Measurements from ENCODE around the gene CCDC194. TPM values are rescaled to one million over a fixed set of nuclear protein-coding genes. Genes with fewer than 3 reads are reported as not detected.

The CCDC194 gene
- total and polyA plus RNA-seq, 2 donors, result 0.28 to 0.55 TPM

DNA sequence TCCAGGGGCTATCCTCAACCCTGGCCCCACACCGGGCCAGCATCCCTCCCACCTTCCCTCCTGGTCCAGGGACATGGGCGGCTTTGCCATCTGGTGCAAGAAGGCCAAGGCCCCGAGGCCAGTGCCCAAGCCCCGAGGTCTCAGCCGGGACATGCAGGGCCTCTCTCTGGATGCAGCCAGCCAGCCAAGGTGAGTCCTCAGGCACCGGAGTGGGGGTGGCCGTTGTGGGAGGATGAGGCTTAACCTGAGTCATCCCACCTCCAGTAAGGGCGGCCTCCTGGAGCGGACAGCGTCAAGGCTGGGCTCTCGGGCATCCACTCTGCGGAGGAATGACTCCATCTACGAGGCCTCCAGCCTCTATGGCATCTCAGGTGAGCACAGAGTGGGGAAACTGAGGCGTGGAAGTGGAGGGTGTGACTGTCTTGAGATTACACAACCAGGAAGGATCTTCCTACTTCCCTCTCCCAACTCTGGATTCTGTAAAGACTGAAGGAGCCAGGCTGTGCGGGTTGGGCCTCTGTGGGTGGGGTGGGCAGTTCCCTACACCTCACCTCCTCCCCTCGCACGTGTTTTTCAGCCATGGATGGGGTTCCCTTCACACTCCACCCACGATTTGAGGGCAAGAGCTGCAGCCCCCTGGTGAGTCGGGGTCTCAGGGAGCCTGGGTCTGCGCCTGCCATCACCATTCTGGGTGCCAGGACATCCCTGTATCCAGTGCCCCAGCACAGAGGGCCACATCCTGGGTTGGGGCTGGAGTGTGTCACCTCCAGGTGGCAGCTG lies 29.6 kb upstream of the CCDC194 start:
- Histone ChIP-seq H3K4me3 (ENCODE audit: low read length in 2 of 2) (no peak overlapping the region), H3K9me3 (ENCODE audit: control insufficient read depth in 2 of 2, insufficient read depth in 1 of 2, low read length in 1 of 2) (peaks cover 0 to 5% of the 10 kb centered on the region in 2 donors), H3K36me3 (ENCODE audit: control insufficient read depth in 2 of 2, insufficient read depth in 2 of 2, low read length in 1 of 2) (peaks cover 9 to 11% of the 10 kb centered on the region in 2 donors), H3K27me3 (ENCODE audit: control insufficient read depth in 2 of 2, insufficient read depth in 1 of 2, low read length in 1 of 2) (no peaks in the 10 kb centered on the region), H3K27ac (ENCODE audit: low read depth in 1 of 2, low read length in 1 of 2) (no peak overlapping the region), H3K4me1 (ENCODE audit: control insufficient read depth in 2 of 2, insufficient read depth in 2 of 2, low read length in 2 of 2) (peaks cover 14 to 24% of the 10 kb centered on the region in 2 donors)
- DNase-seq (ENCODE audit: low read depth in 6 of 9, low spot score in 9 of 9), result no peak
- 98% methylated on average over 20 of the region's 20 CpGs for WGBS

DNA sequence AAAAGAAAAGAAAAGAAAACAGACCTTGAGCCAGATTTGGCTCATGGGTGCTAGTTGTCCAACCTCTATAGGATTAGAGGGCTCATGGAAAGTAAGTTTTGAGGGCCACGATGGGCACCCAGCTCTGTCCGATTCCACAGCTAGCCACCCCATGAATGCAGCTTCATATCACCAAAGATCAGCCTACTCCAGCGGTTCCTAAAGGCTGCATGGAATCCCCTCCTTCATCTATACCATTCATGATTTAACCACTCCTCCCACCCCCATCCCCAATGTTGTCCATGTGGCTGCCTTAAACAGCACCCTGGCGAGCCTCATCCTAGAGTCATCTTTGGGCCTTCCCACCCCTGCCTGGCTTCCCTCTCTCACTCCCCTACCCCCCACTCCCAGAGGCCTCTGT lies 27.9 kb upstream of the CCDC194 start:
- Histone ChIP-seq H3K9me3 (ENCODE audit: control insufficient read depth in 2 of 2, insufficient read depth in 1 of 2, low read length in 1 of 2) (peaks cover 0 to 5% of the 10 kb centered on the region in 2 donors), H3K27ac (ENCODE audit: low read depth in 1 of 2, low read length in 1 of 2) (no peak overlapping the region), H3K36me3 (ENCODE audit: control insufficient read depth in 2 of 2, insufficient read depth in 2 of 2, low read length in 1 of 2) (peaks cover 9 to 11% of the 10 kb centered on the region in 2 donors), H3K27me3 (ENCODE audit: control insufficient read depth in 2 of 2, insufficient read depth in 1 of 2, low read length in 1 of 2) (no peaks in the 10 kb centered on the region), H3K4me3 (ENCODE audit: low read length in 2 of 2) (no peak overlapping the region), H3K4me1 (ENCODE audit: control insufficient read depth in 2 of 2, insufficient read depth in 2 of 2, low read length in 2 of 2) (peaks cover 14 to 24% of the 10 kb centered on the region in 2 donors)
- no peak for DNase-seq (ENCODE audit: low read depth in 6 of 9, low spot score in 9 of 9)
- 97% methylated on average over 4 of the region's 4 CpGs for WGBS

DNA sequence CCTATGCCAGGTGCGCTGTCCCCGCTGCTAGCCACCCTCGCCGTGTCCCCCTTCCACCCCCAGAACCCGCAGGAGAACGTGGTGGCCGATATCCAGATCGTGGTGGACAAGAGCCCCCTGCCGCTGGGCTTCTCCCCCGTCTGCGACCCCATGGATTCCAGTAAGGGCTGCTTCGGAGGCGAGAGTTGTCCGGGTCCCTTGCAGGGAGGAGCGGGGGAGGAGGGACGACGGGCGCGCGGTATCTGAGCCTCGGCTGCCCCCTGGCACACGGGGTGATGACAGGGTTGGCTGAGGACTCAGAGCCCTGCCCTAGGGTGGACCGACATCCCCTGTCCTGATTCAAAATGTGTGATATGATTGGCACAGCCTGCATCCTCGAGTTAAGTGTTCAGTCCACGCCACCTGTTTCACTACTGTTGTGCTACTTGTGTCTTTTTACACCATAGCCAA lies 26.5 kb upstream of the CCDC194 start:
- WGBS, result 5% methylated on average over 25 of the region's 25 CpGs
- peak overlapping the region; percentile 68 to 86 for H3K4me3 ChIP-seq (ENCODE audit: low read length in 2 of 2)
- H3K36me3 ChIP-seq (ENCODE audit: control insufficient read depth in 2 of 2, insufficient read depth in 2 of 2, low read length in 1 of 2), result peaks cover 9 to 11% of the 10 kb centered on the region in 2 donors
- peaks cover 14 to 24% of the 10 kb centered on the region in 2 donors for H3K4me1 ChIP-seq (ENCODE audit: control insufficient read depth in 2 of 2, insufficient read depth in 2 of 2, low read length in 2 of 2)
- H3K9me3 ChIP-seq (ENCODE audit: control insufficient read depth in 2 of 2, insufficient read depth in 1 of 2, low read length in 1 of 2), result peaks cover 0 to 5% of the 10 kb centered on the region in 2 donors
- H3K27me3 ChIP-seq (ENCODE audit: control insufficient read depth in 2 of 2, insufficient read depth in 1 of 2, low read length in 1 of 2), result no peaks in the 10 kb centered on the region
- DNase-seq (ENCODE audit: low read depth in 6 of 9, low spot score in 9 of 9), result peak in 1 of 9 donors; percentile 36
- H3K27ac ChIP-seq (ENCODE audit: low read depth in 1 of 2, low read length in 1 of 2), result peak overlapping the region in 1 of 2 donors; percentile 25

- H3K36me3 ChIP-seq (ENCODE audit: control insufficient read depth in 2 of 2, insufficient read depth in 2 of 2, low read length in 1 of 2), result peaks cover 9 to 11% of the 10 kb centered on the region in 2 donors
- H3K4me3 ChIP-seq (ENCODE audit: low read length in 2 of 2), result peak within 1 kb of the TSS; percentile 68 to 86
- peak within 1 kb of the TSS; percentile 78 to 87 for H3K27ac ChIP-seq (ENCODE audit: low read depth in 1 of 2, low read length in 1 of 2)
- H3K4me1 ChIP-seq (ENCODE audit: control insufficient read depth in 2 of 2, insufficient read depth in 2 of 2, low read length in 2 of 2), result peaks cover 14 to 21% of the 10 kb centered on the region in 2 donors
- under 1% methylated on average over 85 of the region's 85 CpGs for WGBS
- H3K9me3 ChIP-seq (ENCODE audit: control insufficient read depth in 2 of 2, insufficient read depth in 1 of 2, low read length in 1 of 2), result peaks cover 0 to 5% of the 10 kb centered on the region in 2 donors
- DNase-seq (ENCODE audit: low read depth in 6 of 9, low spot score in 9 of 9), result peak; percentile 96 to 100 (median 99)
- H3K27me3 ChIP-seq (ENCODE audit: control insufficient read depth in 2 of 2, insufficient read depth in 1 of 2, low read length in 1 of 2), result no peaks in the 10 kb centered on the region
Measured at GRCh38 chr19:17419621-17420474, 25.9 kb upstream of the CCDC194 start, which contains the start of gene MVB12A. Gene MVB12A, plus strand, starts transcription at chr19:17420047. Its CDS starts 89 bp downstream, at chr19:17420136.

DNA sequence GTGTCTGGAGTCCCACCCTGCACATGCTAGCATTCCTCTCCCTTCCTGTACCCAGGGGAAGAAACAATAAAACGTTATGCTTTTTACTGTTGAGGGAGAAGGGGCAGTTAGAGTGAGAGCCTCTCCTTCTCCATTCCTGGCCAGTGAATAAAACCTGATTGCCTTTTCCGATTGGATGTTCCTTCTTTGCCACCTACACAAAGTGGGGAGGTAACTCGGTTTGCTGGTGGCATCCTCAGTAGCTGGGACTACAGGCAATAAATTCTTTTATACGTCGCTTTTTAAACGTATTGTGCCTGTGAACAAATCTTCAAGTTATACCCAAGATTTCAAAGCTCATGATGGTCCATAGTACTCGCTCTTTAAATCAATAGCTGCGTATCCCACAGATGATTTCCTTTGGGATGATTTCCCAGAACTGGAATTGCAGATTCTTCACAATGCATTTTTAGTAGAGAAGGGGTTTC lies 25.2 kb upstream of the CCDC194 start:
- WGBS, result 32% methylated on average over 8 of the region's 8 CpGs
- Histone ChIP-seq H3K4me3 (ENCODE audit: low read length in 2 of 2) (peak overlapping the region; percentile 68 to 86), H3K9me3 (ENCODE audit: control insufficient read depth in 2 of 2, insufficient read depth in 1 of 2, low read length in 1 of 2) (peaks cover 0 to 5% of the 10 kb centered on the region in 2 donors), H3K27ac (ENCODE audit: low read depth in 1 of 2, low read length in 1 of 2) (peak overlapping the region; percentile 78 to 87), H3K4me1 (ENCODE audit: control insufficient read depth in 2 of 2, insufficient read depth in 2 of 2, low read length in 2 of 2) (peaks cover 10 to 15% of the 10 kb centered on the region in 2 donors), H3K36me3 (ENCODE audit: control insufficient read depth in 2 of 2, insufficient read depth in 2 of 2, low read length in 1 of 2) (peaks cover 9 to 15% of the 10 kb centered on the region in 2 donors), H3K27me3 (ENCODE audit: control insufficient read depth in 2 of 2, insufficient read depth in 1 of 2, low read length in 1 of 2) (no peaks in the 10 kb centered on the region)
- DNase-seq (ENCODE audit: low read depth in 6 of 9, low spot score in 9 of 9), result peak in 1 of 9 donors; percentile 8

- Histone ChIP-seq H3K27ac (ENCODE audit: low read depth in 1 of 2, low read length in 1 of 2) (no peak overlapping the region), H3K9me3 (ENCODE audit: control insufficient read depth in 2 of 2, insufficient read depth in 1 of 2, low read length in 1 of 2) (peaks cover 0 to 5% of the 10 kb centered on the region in 2 donors), H3K4me3 (ENCODE audit: low read length in 2 of 2) (no peak overlapping the region), H3K36me3 (ENCODE audit: control insufficient read depth in 2 of 2, insufficient read depth in 2 of 2, low read length in 1 of 2) (peaks cover 11 to 17% of the 10 kb centered on the region in 2 donors), H3K4me1 (ENCODE audit: control insufficient read depth in 2 of 2, insufficient read depth in 2 of 2, low read length in 2 of 2) (peaks cover 10 to 15% of the 10 kb centered on the region in 2 donors), H3K27me3 (ENCODE audit: control insufficient read depth in 2 of 2, insufficient read depth in 1 of 2, low read length in 1 of 2) (no peaks in the 10 kb centered on the region)
- DNase-seq (ENCODE audit: low read depth in 6 of 9, low spot score in 9 of 9), result no peak
- 84% methylated on average over 3 of the region's 3 CpGs for WGBS
Measured at GRCh38 chr19:17418710-17419109, 24.7 kb upstream of the CCDC194 start.

DNA sequence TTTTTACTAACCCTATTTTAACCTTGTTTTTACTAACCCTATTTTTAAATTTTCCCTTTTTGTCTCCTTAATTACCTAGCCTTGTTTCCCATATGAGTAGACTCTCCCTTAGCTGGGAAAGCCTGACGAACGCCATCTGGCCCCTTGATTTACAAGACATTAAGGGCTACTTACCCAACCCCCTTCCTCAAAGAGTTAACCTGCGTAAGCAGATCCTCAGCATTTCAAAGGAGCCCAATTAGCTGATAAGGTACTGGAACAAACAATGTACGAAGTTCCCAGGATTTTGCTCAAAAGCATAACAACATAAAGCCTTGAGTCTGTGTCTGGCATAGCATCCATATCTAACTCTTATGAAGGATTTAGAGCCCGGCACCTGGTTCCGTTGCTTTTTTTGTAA lies 21.1 kb upstream of the CCDC194 start:
- H3K9me3 ChIP-seq (ENCODE audit: control insufficient read depth in 2 of 2, insufficient read depth in 1 of 2, low read length in 1 of 2), result no peaks in the 10 kb centered on the region
- no peaks in the 10 kb centered on the region for H3K27me3 ChIP-seq (ENCODE audit: control insufficient read depth in 2 of 2, insufficient read depth in 1 of 2, low read length in 1 of 2)
- H3K4me1 ChIP-seq (ENCODE audit: control insufficient read depth in 2 of 2, insufficient read depth in 2 of 2, low read length in 2 of 2), result peaks cover 4 to 18% of the 10 kb centered on the region in 2 donors
- no peak for DNase-seq (ENCODE audit: low read depth in 6 of 9, low spot score in 9 of 9)
- peaks cover 5 to 10% of the 10 kb centered on the region in 2 donors for H3K36me3 ChIP-seq (ENCODE audit: control insufficient read depth in 2 of 2, insufficient read depth in 2 of 2, low read length in 1 of 2)
- no peak overlapping the region for H3K27ac ChIP-seq (ENCODE audit: low read depth in 1 of 2, low read length in 1 of 2)
- WGBS, result 97% methylated on average over 6 of the region's 6 CpGs
- no peak overlapping the region for H3K4me3 ChIP-seq (ENCODE audit: low read length in 2 of 2)

- H3K27me3 ChIP-seq (ENCODE audit: control insufficient read depth in 2 of 2, insufficient read depth in 1 of 2, low read length in 1 of 2), result no peaks in the 10 kb centered on the region
- H3K4me3 ChIP-seq (ENCODE audit: low read length in 2 of 2), result no peak overlapping the region
- H3K27ac ChIP-seq (ENCODE audit: low read depth in 1 of 2, low read length in 1 of 2), result no peak overlapping the region
- no peak for DNase-seq (ENCODE audit: low read depth in 6 of 9, low spot score in 9 of 9)
- H3K9me3 ChIP-seq (ENCODE audit: control insufficient read depth in 2 of 2, insufficient read depth in 1 of 2, low read length in 1 of 2), result no peaks in the 10 kb centered on the region
- WGBS, result 97% methylated on average over 8 of the region's 8 CpGs
- peaks cover 5 to 10% of the 10 kb centered on the region in 2 donors for H3K36me3 ChIP-seq (ENCODE audit: control insufficient read depth in 2 of 2, insufficient read depth in 2 of 2, low read length in 1 of 2)
- H3K4me1 ChIP-seq (ENCODE audit: control insufficient read depth in 2 of 2, insufficient read depth in 2 of 2, low read length in 2 of 2), result peaks cover under 1 to 15% of the 10 kb centered on the region in 2 donors
Measured at GRCh38 chr19:17414097-17414496, 20.1 kb upstream of the CCDC194 start.

Data from thymus (tissue), 11 donors.